Endothelial cell of umbilical vein (primary cell): ENCODE data around the gene LRAT.

Experiments used
- EZH2 ChIP-seq: IDR thresholded peaks from 2 replicates; pipeline ENCODE4 v1.6.1; 2012; ENCODE audit warnings: borderline replicate concordance, low read depth, mild to moderate bottlenecking, moderate library complexity, low read length, inconsistent platforms; ENCODE audit not compliant: severe bottlenecking
- MAX ChIP-seq: IDR thresholded peaks from 2 replicates; pipeline ENCODE4 v1.6.1; 2011; ENCODE audit not compliant: insufficient read depth, insufficient read length
- POLR2A ChIP-seq: IDR thresholded peaks from 2 replicates; pipeline ENCODE4 v1.6.1; 2012; ENCODE audit warnings: low read depth, mild to moderate bottlenecking, control low read depth, low read length
- POLR2AphosphoS5 ChIP-seq: IDR thresholded peaks from 2 replicates; pipeline ENCODE4 v1.6.1; 2012; ENCODE audit warnings: low read depth, mild to moderate bottlenecking, control low read depth, low read length, moderate library complexity; ENCODE audit not compliant: insufficient read depth
- TF ChIP-seq, protein P1 (sequence below), 2 donors: IDR thresholded peaks; 1 replicate in 1 of 2; 2 replicates in 1 of 2; pipeline ENCODE4 v1.5.1; 2011; ENCODE audit warnings: low read length in 2 of 2, mild to moderate bottlenecking in 2 of 2, moderate library complexity in 2 of 2, control low read depth in 1 of 2, inconsistent platforms in 1 of 2, low read depth in 1 of 2; ENCODE audit not compliant: insufficient read depth in 1 of 2; ENCODE audit errors: extremely low read depth in 1 of 2

DNA sequence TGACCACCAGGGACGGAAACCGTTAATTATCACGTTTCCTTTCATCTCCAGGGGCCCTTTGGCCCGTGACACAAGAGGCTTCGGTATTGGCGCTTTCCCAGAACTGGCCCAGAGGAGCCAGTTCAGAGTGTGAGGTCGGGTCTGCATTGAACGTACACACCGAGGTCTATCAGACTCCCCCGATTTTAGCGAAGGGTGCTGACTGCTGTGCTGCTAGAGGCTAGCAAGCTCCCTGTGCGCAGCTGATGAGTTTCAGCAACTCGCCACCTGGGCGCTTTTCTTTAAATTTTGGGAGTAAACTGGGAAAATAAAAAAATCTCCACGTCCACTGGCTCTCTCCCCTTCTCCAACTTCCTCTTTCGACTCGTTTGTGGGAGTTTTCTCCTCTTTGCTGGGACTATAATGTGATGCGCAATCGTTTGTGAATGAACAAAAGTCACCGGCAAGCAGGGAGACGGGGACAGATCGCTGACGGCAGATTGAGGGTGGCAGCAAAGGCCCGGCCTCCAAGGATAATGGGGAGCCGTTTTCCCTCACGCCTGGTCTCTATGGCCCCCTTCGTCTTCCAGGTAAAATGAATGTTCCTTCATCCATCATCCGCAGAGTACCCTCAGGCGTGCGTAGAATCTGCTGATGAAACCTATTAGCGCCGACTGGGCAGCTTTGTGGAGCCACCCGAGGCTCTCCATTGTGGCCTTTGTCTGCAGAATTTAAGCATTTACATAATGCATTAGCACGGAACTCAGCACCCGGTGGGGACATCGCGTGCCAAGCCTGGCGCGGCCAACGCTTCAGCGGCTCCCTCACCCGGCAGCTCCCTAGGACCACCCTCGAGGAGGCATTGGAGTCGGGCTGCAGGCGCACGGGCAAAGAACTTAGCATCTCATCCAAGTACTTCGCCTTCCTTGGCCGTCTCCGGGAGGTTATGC lies 1.6 kb upstream of the LRAT start:
- no peak for TF ChIP-seq POLR2A
- TF ChIP-seq, protein P1, sequence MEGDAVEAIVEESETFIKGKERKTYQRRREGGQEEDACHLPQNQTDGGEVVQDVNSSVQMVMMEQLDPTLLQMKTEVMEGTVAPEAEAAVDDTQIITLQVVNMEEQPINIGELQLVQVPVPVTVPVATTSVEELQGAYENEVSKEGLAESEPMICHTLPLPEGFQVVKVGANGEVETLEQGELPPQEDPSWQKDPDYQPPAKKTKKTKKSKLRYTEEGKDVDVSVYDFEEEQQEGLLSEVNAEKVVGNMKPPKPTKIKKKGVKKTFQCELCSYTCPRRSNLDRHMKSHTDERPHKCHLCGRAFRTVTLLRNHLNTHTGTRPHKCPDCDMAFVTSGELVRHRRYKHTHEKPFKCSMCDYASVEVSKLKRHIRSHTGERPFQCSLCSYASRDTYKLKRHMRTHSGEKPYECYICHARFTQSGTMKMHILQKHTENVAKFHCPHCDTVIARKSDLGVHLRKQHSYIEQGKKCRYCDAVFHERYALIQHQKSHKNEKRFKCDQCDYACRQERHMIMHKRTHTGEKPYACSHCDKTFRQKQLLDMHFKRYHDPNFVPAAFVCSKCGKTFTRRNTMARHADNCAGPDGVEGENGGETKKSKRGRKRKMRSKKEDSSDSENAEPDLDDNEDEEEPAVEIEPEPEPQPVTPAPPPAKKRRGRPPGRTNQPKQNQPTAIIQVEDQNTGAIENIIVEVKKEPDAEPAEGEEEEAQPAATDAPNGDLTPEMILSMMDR (IDR thresholded peaks at IDR 0.05; ENCODE audit: extremely low read depth in 1 of 2, insufficient read depth in 1 of 2, low read depth in 1 of 2, low read length in 2 of 2), result no peak
- no peak for TF ChIP-seq POLR2AphosphoS5
- TF ChIP-seq EZH2, result peak; percentile 74
- no peak for TF ChIP-seq MAX
